SK-N-SH treated with all-trans-retinoic acid at 6 μM for 48 hours (cell line): ENCODE measurements around the gene ELAC1.
"Not testable (repeated sequence)": the region's sequence is repeated elsewhere in the genome, so short reads cannot be mapped to it uniquely, and the experiment has no call there.

Experiments
- ATAC-seq: fragments of 200-7000 bp; cut with Tn5 transposase; 3 replicates; pipeline ENCODE4 v1.9.1; 2020; ENCODE audit warnings: mild to moderate bottlenecking, moderate library complexity
- ARNTL ChIP-seq: fragments of 450-650 bp; formaldehyde crosslinking; IDR thresholded peaks from 2 replicates; pipeline ENCODE4 v1.5.0; 2020; ENCODE audit warnings: low read depth, mild to moderate bottlenecking, moderate library complexity, borderline replicate concordance
- BACH2 ChIP-seq: fragments of 250-450 bp; sonication (Bioruptor Pico); IDR thresholded peaks from 2 replicates; pipeline ENCODE4 v1.9.0; 2021; ENCODE audit warnings: mild to moderate bottlenecking, borderline replicate concordance
- CSDC2 ChIP-seq: fragments of 250-450 bp; sonication (Bioruptor Pico); IDR thresholded peaks from 2 replicates; pipeline ENCODE4 v1.5.0; 2020; ENCODE audit warnings: mild to moderate bottlenecking, moderate library complexity
- CSRNP3 ChIP-seq: fragments of 250-450 bp; sonication (Bioruptor Pico); IDR thresholded peaks from 2 replicates; pipeline ENCODE4 v1.5.1; 2021; ENCODE audit warnings: mild to moderate bottlenecking, moderate library complexity
- ESRRG ChIP-seq: fragments of 250-450 bp; sonication (Bioruptor Pico); IDR thresholded peaks from 2 replicates; pipeline ENCODE4 v1.6.1; 2021; ENCODE audit warnings: mild to moderate bottlenecking
- GLIS3 ChIP-seq: fragments of 250-450 bp; sonication (Bioruptor Pico); IDR thresholded peaks from 2 replicates; pipeline ENCODE4 v1.5.0; 2020; ENCODE audit warnings: mild to moderate bottlenecking, moderate library complexity
- ISL1 ChIP-seq: fragments of 250-450 bp; sonication (Bioruptor Pico); IDR thresholded peaks from 2 replicates; pipeline ENCODE4 v2.1.2; 2022; ENCODE audit warnings: mild to moderate bottlenecking, moderate library complexity
- OSR1 ChIP-seq: fragments of 250-450 bp; sonication (Bioruptor Pico); IDR thresholded peaks from 2 replicates; pipeline ENCODE4 v1.8.0; 2022; ENCODE audit warnings: moderate library complexity, mild to moderate bottlenecking, inconsistent platforms
- PATZ1 ChIP-seq: fragments of 250-450 bp; sonication (Bioruptor Pico); IDR thresholded peaks from 2 replicates; pipeline ENCODE4 v1.8.0; 2020; ENCODE audit warnings: mild to moderate bottlenecking, moderate library complexity, borderline replicate concordance
- POU6F1 ChIP-seq: fragments of 250-450 bp; sonication (Bioruptor Pico); IDR thresholded peaks from 2 replicates; pipeline ENCODE4 v1.8.0; 2021; ENCODE audit warnings: low read depth, mild to moderate bottlenecking, moderate library complexity, borderline replicate concordance
- PPARA ChIP-seq: fragments of 250-450 bp; sonication (Bioruptor Pico); IDR thresholded peaks from 2 replicates; pipeline ENCODE4 v1.5.0; 2020; ENCODE audit warnings: mild to moderate bottlenecking, borderline replicate concordance
- RARB ChIP-seq: fragments of 250-450 bp; sonication (Bioruptor Pico); IDR thresholded peaks from 2 replicates; pipeline ENCODE4 v1.8.0; 2021; ENCODE audit warnings: mild to moderate bottlenecking, moderate library complexity
- SNAI2 ChIP-seq: fragments of 250-450 bp; sonication (Bioruptor Pico); IDR thresholded peaks from 2 replicates; pipeline ENCODE4 v1.5.0; 2020; ENCODE audit warnings: mild to moderate bottlenecking, moderate library complexity
- TCF4 ChIP-seq: fragments of 250-450 bp; sonication (Bioruptor Pico); IDR thresholded peaks from 2 replicates; pipeline ENCODE4 v1.8.0; 2021; ENCODE audit warnings: mild to moderate bottlenecking, moderate library complexity, borderline replicate concordance
- TOX ChIP-seq: fragments of 250-450 bp; sonication (Bioruptor Pico); IDR thresholded peaks from 2 replicates; pipeline ENCODE4 v1.8.0; 2021; ENCODE audit warnings: mild to moderate bottlenecking, moderate library complexity, borderline replicate concordance
- TSHZ2 ChIP-seq: fragments of 250-450 bp; sonication (Bioruptor Pico); IDR thresholded peaks from 2 replicates; pipeline ENCODE4 v1.5.0; 2020; ENCODE audit warnings: mild to moderate bottlenecking, moderate library complexity
- ZC3H10 ChIP-seq: fragments of 250-450 bp; sonication (Bioruptor Pico); IDR thresholded peaks from 2 replicates; pipeline ENCODE4 v1.5.1; 2021; ENCODE audit warnings: mild to moderate bottlenecking, moderate library complexity
- ZFP3 ChIP-seq: fragments of 250-450 bp; sonication (Bioruptor Pico); IDR thresholded peaks from 2 replicates; pipeline ENCODE4 v1.5.0; 2020; ENCODE audit warnings: mild to moderate bottlenecking, moderate library complexity
- ZFP30 ChIP-seq: fragments of 450-650 bp; formaldehyde crosslinking; IDR thresholded peaks from 2 replicates; pipeline ENCODE4 v1.5.0; 2022; ENCODE audit warnings: mild to moderate bottlenecking, moderate library complexity
- ZNF565 ChIP-seq: fragments of 450-650 bp; formaldehyde crosslinking; conservative IDR thresholded peaks from 2 replicates; pipeline ENCODE4 v1.5.0; 2020; ENCODE audit warnings: low read depth, mild to moderate bottlenecking, moderate library complexity
- ZNF70 ChIP-seq: fragments of 450-650 bp; formaldehyde crosslinking; IDR thresholded peaks from 2 replicates; pipeline ENCODE4 v1.5.0; 2020; ENCODE audit warnings: mild to moderate bottlenecking, moderate library complexity
- ZNF8 ChIP-seq: fragments of 450-650 bp; formaldehyde crosslinking; IDR thresholded peaks from 2 replicates; pipeline ENCODE4 v1.5.0; 2020; ENCODE audit warnings: mild to moderate bottlenecking, moderate library complexity

ELAC1 gene

GRCh38 chr18:50969448-50969847 lies 1.6 kb downstream of the ELAC1 start:
- TF ChIP-seq RARB (no peak), ARNTL (CRISPR knock-in tag) (no peak), POU6F1 (CRISPR knock-in tag) (no peak), TCF4 (CRISPR knock-in tag) (no peak), BACH2 (CRISPR knock-in tag) (no peak), OSR1 (no peak), TSHZ2 (CRISPR knock-in tag) (no peak), CSRNP3 (CRISPR knock-in tag) (no peak), ZNF565 (CRISPR knock-in tag) (no peak), CSDC2 (CRISPR knock-in tag) (no peak), ZNF70 (CRISPR knock-in tag) (no peak), ISL1 (CRISPR knock-in tag) (no peak), PPARA (CRISPR knock-in tag) (no peak), ESRRG (no peak), GLIS3 (CRISPR knock-in tag) (no peak), PATZ1 (no peak), ZFP3 (no peak), TOX (CRISPR knock-in tag) (no peak)
- ATAC-seq: no peak

- no peak for ATAC-seq
- TF ChIP-seq SNAI2 (CRISPR knock-in tag): no peak
- no peak for TF ChIP-seq ZFP3
- TF ChIP-seq POU6F1 (CRISPR knock-in tag): no peak
- no peak for TF ChIP-seq ZFP30
- TF ChIP-seq TCF4 (CRISPR knock-in tag): no peak
- TF ChIP-seq BACH2 (CRISPR knock-in tag): no peak
- no peak for TF ChIP-seq GLIS3 (CRISPR knock-in tag)
- no peak for TF ChIP-seq RARB
- no peak for TF ChIP-seq OSR1
- no peak for TF ChIP-seq TSHZ2 (CRISPR knock-in tag)
- no peak for TF ChIP-seq TOX (CRISPR knock-in tag)
- TF ChIP-seq ZNF70 (CRISPR knock-in tag): no peak
- TF ChIP-seq CSRNP3 (CRISPR knock-in tag): no peak
- TF ChIP-seq ZNF8 (CRISPR knock-in tag): no peak
- no peak for TF ChIP-seq PPARA (CRISPR knock-in tag)
- TF ChIP-seq ESRRG: no peak
- no peak for TF ChIP-seq ZC3H10 (CRISPR knock-in tag)
- no peak for TF ChIP-seq ZNF565 (CRISPR knock-in tag)
- TF ChIP-seq, all 23 proteins: peak for 0
Measured at GRCh38 chr18:50970006-50970405, 2.2 kb downstream of the ELAC1 start.

- ATAC-seq: not testable (repeated sequence)
Measured at GRCh38 chr18:50972404-50972803, 4.6 kb downstream of the ELAC1 start.
